GM12878 (cell line): Measurements from ENCODE around the gene TXNDC15. TPM values are rescaled to one million over a fixed set of nuclear protein-coding genes. Genes with fewer than 3 reads are reported as not detected.

Source experiments
- ATAC-seq: fragments of 200-7000 bp; cut with Tn5 transposase; 3 replicates; pipeline ENCODE4 v1.9.1; 2020; ENCODE audit warnings: mild to moderate bottlenecking, moderate library complexity
- BruUV-seq: library from RNA; stranded (reverse); fragments of 400-500 nt; replicated peaks from 2 replicates; lab custom pipeline; 2021; lab: Mats Ljungman, UMichigan
- CTCF ChIA-PET: fragments of 300-600 bp; sonication (Branson Sonifier 250); formaldehyde crosslinking; extraction: SDS; loops from one replicate; lab custom pipeline; 2021; ENCODE audit warnings: inconsistent platforms; lab: Yijun Ruan, JAX
- POLR2A ChIA-PET: fragments of 350-600 bp; formaldehyde crosslinking; extraction: SDS; loops from one replicate; lab custom pipeline; 2021; ENCODE audit warnings: inconsistent platforms; lab: Charles Lee
- RAD21 ChIA-PET: fragments of 300-600 bp; sonication (Branson Sonifier 250); formaldehyde crosslinking; loops from one replicate; lab custom pipeline; 2023; ENCODE audit warnings: antibody characterized with exemption; ENCODE audit not compliant: unreplicated experiment; lab: Charles Lee
- SMC1A ChIA-PET: fragments of 300-600 bp; sonication (Branson Sonifier 250); formaldehyde crosslinking; loops from one replicate; lab custom pipeline; 2023; ENCODE audit not compliant: unreplicated experiment, uncharacterized antibody; lab: Charles Lee
- DNase-seq: peaks from one replicate; pipeline ENCODE4 v3.0.0-alpha.2; 2011; ENCODE audit warnings: low read depth, low spot score
- FAIRE-seq: peaks from 3 replicates; lab custom pipeline; 2011; peaks lifted over from hg19 to GRCh38; lab: Jason Lieb, UNC
- H2AFZ ChIP-seq: 2 replicates; pipeline ENCODE4 v1.6.0; 2011; ENCODE audit warnings: low read depth, low read length, control low read depth; ENCODE audit not compliant: control insufficient read depth
- H3K27ac ChIP-seq: 2 replicates; pipeline ENCODE4 v1.5.1; 2011; ENCODE audit warnings: control low read depth; ENCODE audit not compliant: control insufficient read depth, insufficient read depth
- H3K27me3 ChIP-seq, 2 experiments: replicated peaks in 1 of 2; 2 replicates each; pipeline versions ENCODE4 v1.6.0 to v1.6.1; 2011; ENCODE audit warnings: low read length in 1 of 2; ENCODE audit not compliant: control insufficient read depth in 2 of 2, insufficient read depth in 2 of 2
- H3K36me3 ChIP-seq, 2 experiments: 2 replicates each; pipeline ENCODE4 v1.5.1; 2011; ENCODE audit warnings: low read length in 1 of 2; ENCODE audit not compliant: control insufficient read depth in 2 of 2, insufficient read depth in 2 of 2
- H3K4me1 ChIP-seq: 2 replicates; pipeline ENCODE4 v1.6.1; 2011; ENCODE audit warnings: mild to moderate bottlenecking, low read length, moderate library complexity, mixed read lengths; ENCODE audit not compliant: control insufficient read depth, insufficient read depth
- H3K4me2 ChIP-seq: 2 replicates; pipeline ENCODE4 v1.6.0; 2011; ENCODE audit warnings: control low read depth; ENCODE audit not compliant: control insufficient read depth, insufficient read depth
- H3K4me3 ChIP-seq: fragments of 200-600 bp; sonication (generic); 2 replicates; pipeline ENCODE4 v1.5.1; 2016
- H3K79me2 ChIP-seq: 2 replicates; pipeline ENCODE4 v1.6.0; 2011; ENCODE audit warnings: low read length; ENCODE audit not compliant: control insufficient read depth, insufficient read depth
- H3K9ac ChIP-seq: 2 replicates; pipeline ENCODE4 v1.8.0; 2011; ENCODE audit warnings: low read length, control low read depth, mixed read lengths; ENCODE audit not compliant: control insufficient read depth, insufficient read depth
- H3K9me3 ChIP-seq: replicated peaks from 3 replicates; pipeline ENCODE4 v1.5.1; 2011; ENCODE audit warnings: mild to moderate bottlenecking, low read length; ENCODE audit not compliant: control insufficient read depth, insufficient read depth
- H4K20me1 ChIP-seq: 2 replicates; pipeline ENCODE4 v1.6.0; 2011; ENCODE audit not compliant: control insufficient read depth, insufficient read depth
- EED ChIP-seq: sonication (generic); IDR thresholded peaks from 2 replicates; pipeline ENCODE4 v1.6.1; 2016; ENCODE audit warnings: antibody characterized with exemption, low read depth
- FOS ChIP-seq: IDR thresholded peaks from 3 replicates; pipeline ENCODE4 v1.6.1; 2011; ENCODE audit warnings: borderline replicate concordance; ENCODE audit not compliant: insufficient read length; ENCODE audit errors: extremely low read depth
- IKZF1 ChIP-seq: fragments of 450-650 bp; conservative IDR thresholded peaks from 2 replicates; pipeline ENCODE4 v1.6.1; 2017; ENCODE audit warnings: antibody characterized with exemption, mild to moderate bottlenecking
- LARP7 ChIP-seq: fragments of 450-650 bp; IDR thresholded peaks from 2 replicates; pipeline ENCODE4 v1.6.1; 2017; ENCODE audit warnings: mild to moderate bottlenecking
- PAX8 ChIP-seq: fragments of 450-650 bp; IDR thresholded peaks from 2 replicates; pipeline ENCODE4 v1.6.1; 2017; ENCODE audit warnings: mild to moderate bottlenecking, moderate library complexity
- SMC3 ChIP-seq: IDR thresholded peaks from 2 replicates; pipeline ENCODE4 v1.6.1; 2011; ENCODE audit warnings: low read length, improper control_type of control experiment, borderline replicate concordance
- TCF3 ChIP-seq: IDR thresholded peaks from 2 replicates; pipeline ENCODE4 v1.6.1; 2012; ENCODE audit warnings: low read depth, mild to moderate bottlenecking, low read length, borderline replicate concordance; ENCODE audit not compliant: insufficient read depth
- ZNF384 ChIP-seq: IDR thresholded peaks from 2 replicates; pipeline ENCODE4 v1.6.1; 2012; ENCODE audit warnings: low read depth, mild to moderate bottlenecking, low read length, improper control_type of control experiment, borderline replicate concordance
- WGBS: methylation state at CpG from one replicate; pipeline ENCODE4 v1.1.6; 2016; ENCODE audit warnings: low lambda C conversion rate; ENCODE audit not compliant: insufficient replicate concordance, insufficient coverage; ENCODE audit errors: missing lambda C conversion rate; 5-methylcytosine and 5-hydroxymethylcytosine counted together
- in situ Hi-C: fragments of 300-500 bp; cut with MboI; formaldehyde crosslinking; loops from 9 replicates; pipeline ENCODE4 v1.14.3; 2018; ENCODE audit warnings: mixed read lengths
- intact Hi-C: fragments of 100-400 bp; cut with micrococcal nuclease; formaldehyde crosslinking; loops from one replicate; pipeline ENCODE4 v1.14.2; 2022; ENCODE audit not compliant: unreplicated experiment
- polyA plus RNA-seq, 11 experiments: library from polyadenylated mRNA; depleted of rRNA in 4 of 11; unstranded in 6 of 11; stranded (reverse) in 5 of 11; fragments of >200 nt; fragmentation: Nextera tagmentation in 4 of 11; fragmentation: Illumina TruSeq in 1 of 11; extraction: Ambion mirVana in 4 of 11; extraction: Trizol in 1 of 11; gene quantifications; 1 replicate in 1 of 11; 2 replicates in 10 of 11; pipeline versions ENCODE4 v1.2.1 to v1.2.3, GENCODE V29; 2011 to 2016; ENCODE audit warnings: inconsistent platforms in 2 of 11, missing spikeins in 2 of 11, low read depth in 1 of 11
- total RNA-seq, 4 experiments: library from RNA; depleted of rRNA in 3 of 4; stranded (reverse); fragments of >200 nt in 3 of 4; fragmentation: Illumina TruSeq in 1 of 4; extraction: Trizol in 1 of 4; gene quantifications; 2 replicates each; pipeline versions ENCODE4 v1.2.1 to v1.2.3, GENCODE V29; 2013 to 2021

TXNDC15 gene
- total and polyA plus RNA-seq, 10 of the 15 experiments (the other 5 are each of a cell fraction or from before 2014, with no cell fraction given) = 8.1 to 60.6 (median 38.1) TPM

- FAIRE-seq (no peak), ATAC-seq (no peak), DNase-seq (no peak)
- peaks cover 0 to 5% of the 10 kb centered on the region in 2 experiments; a peak in 3 of 4 replicates for H3K36me3 ChIP-seq
- no peaks in the 10 kb centered on the region for H3K27me3 ChIP-seq
- CTCF ChIA-PET = interaction anchor here (0.8 to 1.7 kb wide), 2 partner anchors 60 to 87 kb away, joined by 3 to 5 read pairs; partner anchors contain the start of gene PCBD2
- H3K4me2 ChIP-seq = no peak overlapping the region
- no peak overlapping the region for H2AFZ ChIP-seq
- RAD21 ChIA-PET = no interaction called here
- no TSS peak for BruUV-seq
- intact Hi-C loops (no loop called here), in situ Hi-C loops (no loop called here)
- no peak overlapping the region for H3K9ac ChIP-seq
- POLR2A ChIA-PET = interaction anchor here (0.5 to 1.9 kb wide), 5 partner anchors 9 to 61 kb away, joined by 3 to 9 read pairs (median 6); partner anchors contain the start of genes PCBD2 and TXNDC15
- SMC1A ChIA-PET = interaction anchor here (2.2 kb wide), 1 partner anchor 60 kb away, joined by 8 read pairs; the partner anchor contains the start of gene PCBD2
- 92% methylated on average over 1 of the region's 1 CpG for WGBS
- no peaks in the 10 kb centered on the region for H3K9me3 ChIP-seq
- H3K4me1 ChIP-seq = peaks cover 10% of the 10 kb centered on the region
- no peaks in the 10 kb centered on the region for H4K20me1 ChIP-seq
- no peak overlapping the region for H3K4me3 ChIP-seq
- peaks cover 28% of the 10 kb centered on the region for H3K79me2 ChIP-seq
- H3K27ac ChIP-seq = no peak overlapping the region
- TF ChIP-seq FOS = no peak
- no peak for TF ChIP-seq LARP7
- TF ChIP-seq PAX8 = no peak
- no peak for TF ChIP-seq ZNF384
- no peak for TF ChIP-seq SMC3
- no peak for TF ChIP-seq TCF3
- TF ChIP-seq IKZF1 = no peak
- no peak for TF ChIP-seq EED
Observed at GRCh38 chr5:134844252-134844651, 29.9 kb upstream of the TXNDC15 start.
